Spinal cord (tissue), 10 donors: Measurements from ENCODE around the gene CD7. TPM values are rescaled to one million over a fixed set of nuclear protein-coding genes. Genes with fewer than 3 reads are reported as not detected.

Source experiments
- DNase-seq, 6 donors: peaks; one replicate each; pipeline versions ENCODE4 v3.0.0 to v3.0.0-alpha.2; 2013 to 2015; ENCODE audit warnings: low spot score in 6 of 6, low read depth in 4 of 6
- H3K27ac ChIP-seq: one replicate; pipeline ENCODE4 v1.5.1; 2013; ENCODE audit warnings: low read depth, low read length, control low read depth
- H3K27me3 ChIP-seq: one replicate; pipeline ENCODE4 v1.6.1; 2013; ENCODE audit warnings: low read length; ENCODE audit not compliant: control insufficient read depth, insufficient read depth
- H3K36me3 ChIP-seq: one replicate; pipeline ENCODE4 v1.6.1; 2013; ENCODE audit warnings: low read length; ENCODE audit not compliant: control insufficient read depth, insufficient read depth
- H3K4me1 ChIP-seq: one replicate; pipeline ENCODE4 v1.6.1; 2013; ENCODE audit warnings: low read length; ENCODE audit not compliant: control insufficient read depth, insufficient read depth
- H3K4me3 ChIP-seq: one replicate; pipeline ENCODE4 v1.5.1; 2013; ENCODE audit warnings: low read depth, low read length, control low read depth
- H3K9me3 ChIP-seq: one replicate; pipeline ENCODE4 v1.6.1; 2013; ENCODE audit warnings: low read length; ENCODE audit not compliant: control insufficient read depth, insufficient read depth
- WGBS: methylation state at CpG from one replicate; pipeline ENCODE4 v1.1.5; 2013; ENCODE audit warnings: missing lambda C conversion rate; ENCODE audit not compliant: insufficient coverage; 5-methylcytosine and 5-hydroxymethylcytosine counted together
- polyA plus RNA-seq, 2 donors: library from polyadenylated mRNA; unstranded; fragments of 120-200 nt; gene quantifications; one replicate each; pipeline ENCODE4 v1.2.1, GENCODE V29; 2013; ENCODE audit not compliant: insufficient read length in 2 of 2
- total RNA-seq, 2 donors: library from RNA; depleted of rRNA in 1 of 2; stranded (reverse); fragments of 120-200 nt in 1 of 2; fragments of >200 nt in 1 of 2; gene quantifications; one replicate each; pipeline versions ENCODE4 v1.2.3 to v1.2.4, GENCODE V29; 2013 to 2014
- donor health status: healthy.

The CD7 gene
- total and polyA plus RNA-seq, 4 donors = 0.33 to 0.42 (median 0.41) TPM; not detected in 1

DNA sequence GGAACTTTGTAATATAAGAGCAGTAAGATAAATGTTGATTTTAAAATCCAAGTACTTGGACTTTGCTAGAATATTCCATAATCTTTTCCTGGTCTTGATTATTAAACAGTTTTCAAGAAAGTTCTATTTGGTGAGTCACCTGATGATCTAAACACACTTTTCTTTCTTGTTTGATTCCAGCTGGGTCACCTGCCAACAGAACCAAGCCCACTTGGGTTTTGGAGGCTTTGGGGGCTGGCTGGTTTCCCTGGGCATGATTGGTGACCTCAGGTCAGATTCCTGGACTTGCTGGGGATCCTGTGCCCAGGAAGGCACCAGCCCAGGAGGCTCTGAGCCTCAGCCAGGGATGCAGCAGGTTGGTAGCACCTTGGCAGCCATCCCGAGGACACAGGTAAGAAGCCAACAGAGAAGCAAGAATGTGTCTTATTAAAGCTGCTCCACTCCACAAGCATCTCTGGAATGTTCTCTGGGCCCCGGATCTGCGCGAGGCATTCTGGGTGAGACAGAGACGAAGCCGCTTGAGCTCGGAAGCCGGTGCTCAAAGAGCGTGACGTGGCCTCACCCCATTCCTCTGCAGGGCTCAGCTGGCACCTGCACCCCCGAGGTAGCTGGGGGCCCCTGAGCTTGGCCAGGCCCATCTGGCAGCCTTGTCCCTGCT, 38.5 kb upstream of the CD7 start:
- no peak overlapping the region for H3K27ac ChIP-seq
- H3K4me1 ChIP-seq = peaks cover 30% of the 10 kb centered on the region
- no peaks in the 10 kb centered on the region for H3K9me3 ChIP-seq
- 91% methylated on average over 11 of the region's 11 CpGs for WGBS
- DNase-seq = no peak
- no peak overlapping the region for H3K4me3 ChIP-seq
- H3K36me3 ChIP-seq = no peaks in the 10 kb centered on the region
- peaks cover 6% of the 10 kb centered on the region for H3K27me3 ChIP-seq

DNA sequence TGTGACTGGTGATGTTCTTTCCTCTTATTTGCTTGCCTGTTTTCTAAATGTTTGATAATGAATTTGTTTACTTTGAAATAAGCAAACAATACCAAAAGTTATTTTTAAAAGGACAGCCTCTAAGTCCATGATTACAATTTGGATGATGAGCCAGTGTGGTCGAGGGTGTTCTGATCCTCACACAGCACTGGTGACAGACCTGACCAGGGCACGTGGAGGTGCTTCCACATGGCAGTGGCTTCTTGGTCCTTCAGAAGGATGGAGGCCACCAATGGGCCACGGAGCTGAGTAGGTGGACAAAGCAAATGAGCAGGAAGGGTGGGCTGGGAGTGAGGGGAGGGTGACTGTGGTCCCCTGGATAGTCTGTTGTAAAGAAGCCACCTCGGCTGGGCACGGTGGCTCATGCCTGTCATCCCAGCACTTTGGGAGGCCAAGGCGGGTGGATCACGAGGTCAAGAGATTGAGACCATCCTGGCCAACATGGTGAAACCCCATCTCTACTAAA, 37.4 kb upstream of the CD7 start:
- Histone ChIP-seq H3K4me3 (no peak overlapping the region), H3K36me3 (no peaks in the 10 kb centered on the region), H3K9me3 (no peaks in the 10 kb centered on the region), H3K27me3 (peaks cover 6% of the 10 kb centered on the region), H3K27ac (no peak overlapping the region), H3K4me1 (peaks cover 30% of the 10 kb centered on the region)
- 84% methylated on average over 3 of the region's 7 CpGs for WGBS
- no peak for DNase-seq

DNA sequence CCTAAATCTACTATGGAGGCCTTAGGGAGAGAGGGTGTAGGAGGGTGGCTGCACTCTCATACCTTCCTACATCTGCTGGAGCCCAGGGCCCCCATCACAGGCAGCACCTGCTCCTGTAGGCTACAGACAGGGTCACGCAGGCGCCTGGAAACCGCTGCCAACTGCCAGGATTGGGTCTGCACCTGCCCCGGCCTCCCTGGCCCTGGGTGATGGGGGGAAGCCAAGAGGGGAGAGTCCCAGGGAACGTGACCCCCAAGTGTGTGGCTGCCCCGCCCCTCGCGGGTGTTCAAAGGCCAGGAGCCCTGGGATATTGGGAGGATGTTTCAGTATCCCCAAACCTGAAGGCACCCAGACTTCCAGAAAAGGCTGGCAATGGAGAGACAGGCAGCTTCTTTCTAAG, 36.1 kb upstream of the CD7 start:
- Histone ChIP-seq H3K4me3 (no peak overlapping the region), H3K27me3 (peaks cover 2% of the 10 kb centered on the region), H3K9me3 (no peaks in the 10 kb centered on the region), H3K27ac (no peak overlapping the region), H3K4me1 (peaks cover 30% of the 10 kb centered on the region), H3K36me3 (no peaks in the 10 kb centered on the region)
- DNase-seq = no peak
- 92% methylated on average over 7 of the region's 8 CpGs for WGBS

DNA sequence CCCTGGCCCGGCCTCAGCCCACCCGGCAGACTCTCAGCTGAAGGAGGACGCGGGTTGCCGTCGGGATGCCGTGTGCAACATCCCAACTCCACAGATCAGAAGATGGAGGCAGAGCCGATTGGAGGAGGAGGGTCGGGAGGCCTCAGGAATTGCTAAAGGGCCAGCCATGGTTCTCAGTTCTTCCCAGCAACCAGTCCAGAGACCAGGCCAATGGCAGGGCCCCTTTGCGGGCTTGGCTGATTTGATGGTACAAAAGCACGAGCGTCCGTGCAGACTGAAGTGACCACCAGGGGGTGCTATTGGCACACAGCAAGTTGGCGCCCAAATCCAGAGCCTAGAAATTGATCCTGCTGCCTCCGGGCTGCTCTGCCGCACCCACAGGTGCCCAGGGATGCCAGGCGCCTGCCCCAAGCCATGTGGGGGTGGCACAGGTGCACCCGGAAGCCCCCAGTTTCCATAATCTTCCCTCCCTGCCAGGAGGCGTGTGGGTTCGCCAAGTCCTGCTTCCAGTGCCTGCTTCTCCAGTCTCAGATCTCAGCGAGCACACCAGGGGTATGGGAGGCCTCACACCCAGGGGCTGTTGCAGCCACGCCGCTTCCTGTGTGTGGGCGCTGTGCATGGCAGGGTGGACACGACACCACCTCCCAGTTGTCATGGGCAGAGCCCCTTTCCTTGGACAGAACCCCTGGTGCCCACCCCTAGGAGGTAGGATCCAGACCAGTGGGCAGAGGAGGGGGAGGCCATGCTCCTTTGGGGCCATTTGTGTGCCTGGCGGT, 34.5 kb upstream of the CD7 start:
- peak; percentile 59 to 95 (median 78) for DNase-seq
- peaks cover 25% of the 10 kb centered on the region for H3K4me1 ChIP-seq
- H3K9me3 ChIP-seq = no peaks in the 10 kb centered on the region
- no peak overlapping the region for H3K27ac ChIP-seq
- no peaks in the 10 kb centered on the region for H3K36me3 ChIP-seq
- peaks cover 2% of the 10 kb centered on the region for H3K27me3 ChIP-seq
- WGBS = 41% methylated on average over 26 of the region's 26 CpGs
- H3K4me3 ChIP-seq = no peak overlapping the region

DNA sequence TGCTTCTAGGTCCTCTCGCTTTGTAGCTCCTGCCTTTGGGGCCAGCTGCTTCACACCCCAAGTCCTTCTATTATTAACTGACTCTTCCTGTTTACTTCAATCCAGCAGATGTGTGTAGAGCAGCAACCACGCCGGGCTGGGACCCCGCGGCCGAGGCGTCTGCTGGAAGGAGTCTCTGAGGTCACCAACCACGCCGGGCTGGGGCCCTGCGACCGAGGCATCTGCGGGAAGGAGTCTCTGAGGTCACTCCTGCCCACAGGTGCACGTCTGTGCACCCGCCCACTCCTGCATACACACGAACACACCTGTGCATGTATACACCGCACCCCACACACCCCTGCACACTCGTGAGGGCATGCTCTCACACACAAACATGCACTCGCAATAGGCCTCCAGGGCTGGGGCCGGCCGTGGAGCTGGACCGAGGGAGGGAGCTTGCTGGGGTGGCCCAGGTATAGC, 33.9 kb upstream of the CD7 start:
- peaks cover 2% of the 10 kb centered on the region for H3K27me3 ChIP-seq
- DNase-seq = no peak
- H3K4me1 ChIP-seq = peaks cover 21% of the 10 kb centered on the region
- no peak overlapping the region for H3K4me3 ChIP-seq
- H3K9me3 ChIP-seq = no peaks in the 10 kb centered on the region
- no peak overlapping the region for H3K27ac ChIP-seq
- WGBS = 70% methylated on average over 20 of the region's 21 CpGs
- no peaks in the 10 kb centered on the region for H3K36me3 ChIP-seq

DNA sequence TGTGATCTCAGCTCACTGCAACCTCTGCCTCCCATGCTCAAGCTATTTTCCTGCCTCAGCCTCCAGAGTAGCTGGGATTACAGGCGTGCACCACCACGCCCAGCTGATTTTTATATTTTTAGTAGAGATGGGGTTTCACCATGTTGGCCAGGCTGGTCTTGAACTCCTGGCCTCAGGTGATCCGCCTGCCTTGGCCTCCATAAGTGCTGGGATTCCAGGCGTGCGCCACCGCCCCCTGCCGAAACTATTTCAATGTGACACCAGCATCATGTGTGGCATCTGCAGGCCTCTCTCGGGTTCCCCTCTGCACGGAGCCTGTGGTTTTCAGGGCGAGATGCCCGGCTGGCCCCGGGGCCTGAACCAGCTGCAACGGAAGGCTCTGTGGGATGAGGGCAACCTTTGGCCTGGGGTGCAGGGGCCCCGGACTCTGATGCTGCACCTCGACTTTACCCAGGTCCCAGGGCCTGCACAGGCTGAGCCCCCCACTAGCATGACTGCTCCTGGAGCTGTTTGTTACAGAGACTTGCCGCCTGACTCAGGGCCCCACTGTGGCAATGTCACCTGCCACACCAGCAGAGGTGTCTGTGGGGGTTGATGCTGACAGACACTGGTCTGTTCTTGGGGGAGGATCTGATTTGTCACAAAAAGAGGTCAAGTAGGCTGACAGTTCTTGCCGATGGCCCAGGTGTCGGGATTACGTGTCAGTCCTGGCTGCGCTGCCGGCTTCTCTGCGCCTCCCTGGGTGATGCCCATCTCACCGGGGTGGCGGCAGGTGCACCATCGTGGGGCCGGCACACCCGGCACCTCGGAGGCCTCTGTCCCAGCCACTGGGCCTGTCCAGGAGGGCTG, 33.0 kb upstream of the CD7 start:
- H3K4me1 ChIP-seq = peaks cover 21% of the 10 kb centered on the region
- 91% methylated on average over 26 of the region's 28 CpGs for WGBS

DNA sequence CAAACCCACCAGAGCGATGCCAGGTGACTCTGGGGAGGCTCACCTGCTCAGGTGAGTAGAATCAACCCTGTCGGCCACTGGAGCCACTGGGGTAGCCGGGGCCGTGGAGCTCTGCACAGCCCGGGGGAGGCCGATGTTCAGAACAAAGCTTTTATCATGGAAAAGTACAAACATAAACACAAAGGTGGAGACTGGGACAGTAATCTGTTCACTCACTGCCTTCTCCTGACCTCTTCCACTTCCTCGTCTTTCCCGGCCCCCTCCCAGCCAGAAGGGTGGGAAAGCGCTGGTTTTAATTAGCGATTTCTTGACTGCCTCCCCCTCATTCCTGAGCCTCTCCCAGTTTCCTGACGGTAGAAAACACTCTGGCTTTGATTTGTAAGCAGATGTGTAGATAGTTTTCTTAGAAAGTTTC, 31.9 kb upstream of the CD7 start:
- H3K27me3 ChIP-seq = no peaks in the 10 kb centered on the region
- no peak for DNase-seq
- no peak overlapping the region for H3K4me3 ChIP-seq
- H3K27ac ChIP-seq = peak overlapping the region; percentile 81
- no peaks in the 10 kb centered on the region for H3K36me3 ChIP-seq
- WGBS = 55% methylated on average over 6 of the region's 11 CpGs
- peaks cover 21% of the 10 kb centered on the region for H3K4me1 ChIP-seq
- H3K9me3 ChIP-seq = no peaks in the 10 kb centered on the region

More for the DNA sequence above, 33.0 kb upstream of the CD7 start:
- DNase-seq = no peak
- no peaks in the 10 kb centered on the region for H3K27me3 ChIP-seq
- H3K4me3 ChIP-seq = no peak overlapping the region
- H3K9me3 ChIP-seq = no peaks in the 10 kb centered on the region
- no peak overlapping the region for H3K27ac ChIP-seq
- no peaks in the 10 kb centered on the region for H3K36me3 ChIP-seq

DNA sequence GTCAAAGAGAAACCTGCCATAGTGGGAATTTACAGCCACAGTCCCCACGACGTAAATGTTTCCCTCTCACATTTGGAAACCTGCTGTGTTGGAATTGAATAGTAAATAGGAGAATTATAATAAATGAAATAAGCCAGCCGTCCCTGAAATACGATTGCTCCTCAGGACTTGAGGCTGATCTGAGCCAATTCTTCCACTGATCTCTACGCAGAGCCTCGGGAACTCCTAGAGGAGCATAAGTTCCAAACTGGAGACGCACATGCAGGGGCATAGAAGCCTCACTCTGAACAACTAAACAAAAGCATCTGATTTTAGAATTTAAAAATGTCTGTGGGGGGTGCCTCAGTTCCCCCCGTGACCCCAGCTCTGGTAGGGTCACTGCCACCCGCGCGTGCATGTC, 31.5 kb upstream of the CD7 start:
- Histone ChIP-seq H3K36me3 (no peaks in the 10 kb centered on the region), H3K27ac (peak overlapping the region; percentile 81), H3K4me1 (peaks cover 21% of the 10 kb centered on the region), H3K27me3 (no peaks in the 10 kb centered on the region), H3K9me3 (no peaks in the 10 kb centered on the region), H3K4me3 (no peak overlapping the region)
- 32% methylated on average over 4 of the region's 11 CpGs for WGBS
- peak in 1 of 6 donors; percentile 60 for DNase-seq

DNA sequence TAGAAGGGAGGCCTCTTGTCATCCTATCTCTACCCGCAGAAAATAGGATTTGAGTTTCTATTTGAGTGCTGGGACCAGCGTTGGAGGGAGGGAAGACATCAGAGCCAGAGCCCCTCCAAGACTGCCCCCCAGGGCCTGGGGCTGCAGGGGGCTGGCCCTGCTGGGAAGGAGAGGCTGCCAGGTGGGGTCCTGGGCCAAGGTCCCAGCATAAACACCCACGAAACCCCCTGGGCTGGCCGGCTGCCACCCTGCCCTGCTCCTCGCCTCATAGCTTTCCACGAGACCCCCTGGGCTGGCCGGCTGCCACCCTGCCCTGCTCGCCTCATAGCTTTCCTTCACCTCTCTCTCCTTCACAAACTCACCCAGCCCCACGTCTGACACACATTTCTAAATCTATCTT, 31.0 kb upstream of the CD7 start:
- peak overlapping the region; percentile 36 for H3K27ac ChIP-seq
- no peak for DNase-seq
- H3K4me3 ChIP-seq = no peak overlapping the region
- H3K4me1 ChIP-seq = peaks cover 21% of the 10 kb centered on the region
- no peaks in the 10 kb centered on the region for H3K27me3 ChIP-seq
- 48% methylated on average over 8 of the region's 9 CpGs for WGBS
- H3K9me3 ChIP-seq = no peaks in the 10 kb centered on the region
- H3K36me3 ChIP-seq = no peaks in the 10 kb centered on the region
